ENCODE measurements around the gene MAD1L1.

MAD1L1 gene

GRCh38 chr7:2131800-2132199, 100.9 kb downstream of the MAD1L1 start:
- DNase-seq = no peak

- DNase-seq = no peak
Observed at GRCh38 chr7:2131341-2131740, 101.4 kb downstream of the MAD1L1 start.

- no peak for DNase-seq
Observed at GRCh38 chr7:2130096-2130375, 102.7 kb downstream of the MAD1L1 start.

- no peak for DNase-seq
Observed at GRCh38 chr7:2129323-2130095, 103.2 kb downstream of the MAD1L1 start.

- DNase-seq = no peak
Observed at GRCh38 chr7:2128601-2129322, 104.0 kb downstream of the MAD1L1 start.

- no peak for DNase-seq
Observed at GRCh38 chr7:2126621-2127020, 106.1 kb downstream of the MAD1L1 start.

- DNase-seq = no peak
Observed at GRCh38 chr7:2125931-2126330, 106.8 kb downstream of the MAD1L1 start.

GRCh38 chr7:2124604-2125345, 108.0 kb downstream of the MAD1L1 start:
- DNase-seq = no peak

GRCh38 chr7:2123916-2124315, 108.8 kb downstream of the MAD1L1 start:
- no peak for DNase-seq

GRCh38 chr7:2123360-2123759, 109.4 kb downstream of the MAD1L1 start:
- DNase-seq = no peak

GRCh38 chr7:2122651-2123050, 110.1 kb downstream of the MAD1L1 start:
- DNase-seq = no peak

- DNase-seq = no peak
Observed at GRCh38 chr7:2120841-2121830, 111.6 kb downstream of the MAD1L1 start.

GRCh38 chr7:2120251-2120660, 112.5 kb downstream of the MAD1L1 start:
- peak; percentile 78 for DNase-seq

- DNase-seq = no peak
Observed at GRCh38 chr7:2118630-2119190, 114.0 kb downstream of the MAD1L1 start.

GRCh38 chr7:2118056-2118455, 114.7 kb downstream of the MAD1L1 start:
- no peak for DNase-seq

GRCh38 chr7:2117646-2118045, 115.1 kb downstream of the MAD1L1 start:
- DNase-seq = no peak

GRCh38 chr7:2116989-2117591, 115.7 kb downstream of the MAD1L1 start:
- no peak for DNase-seq

- no peak for DNase-seq
Observed at GRCh38 chr7:2116448-2116810, 116.3 kb downstream of the MAD1L1 start.

GRCh38 chr7:2115760-2116447, 116.8 kb downstream of the MAD1L1 start:
- no peak for DNase-seq

GRCh38 chr7:2114926-2115759, 117.6 kb downstream of the MAD1L1 start:
- DNase-seq = no peak
